Liver (tissue), 9 donors: ENCODE measurements around the gene MED26. TPM values are rescaled to one million over a fixed set of nuclear protein-coding genes. Genes with fewer than 3 reads are reported as not detected.

Source experiments
- DNase-seq: peaks from one replicate; pipeline ENCODE4 v3.0.0-alpha.2; 2017; ENCODE audit warnings: low spot score
- H3K27ac ChIP-seq, 2 donors: one replicate each; pipeline ENCODE4 v1.7.0; 2013; ENCODE audit warnings: inconsistent platforms in 2 of 2, low read length in 2 of 2, control low read depth in 1 of 2, low read depth in 1 of 2, mild to moderate bottlenecking in 1 of 2
- H3K27me3 ChIP-seq, 4 donors: one replicate each; pipeline versions ENCODE4 v1.6.1 to v1.7.0; 2013; ENCODE audit warnings: low read length in 3 of 4, inconsistent platforms in 1 of 4, mild to moderate bottlenecking in 1 of 4, moderate library complexity in 1 of 4; ENCODE audit not compliant: control insufficient read depth in 4 of 4, insufficient read depth in 4 of 4
- H3K36me3 ChIP-seq, 4 donors: one replicate each; pipeline versions ENCODE4 v1.6.1 to v1.7.0; 2013; ENCODE audit warnings: low read length in 3 of 4, mild to moderate bottlenecking in 3 of 4, low read depth in 1 of 4, moderate library complexity in 1 of 4; ENCODE audit not compliant: control insufficient read depth in 4 of 4, insufficient read depth in 3 of 4
- H3K4me1 ChIP-seq, 4 donors: one replicate each; pipeline versions ENCODE4 v1.6.1 to v1.7.0; 2013; ENCODE audit warnings: low read length in 3 of 4, mild to moderate bottlenecking in 3 of 4, moderate library complexity in 1 of 4; ENCODE audit not compliant: control insufficient read depth in 4 of 4, insufficient read depth in 4 of 4
- H3K4me3 ChIP-seq, 3 donors: one replicate each; pipeline versions ENCODE4 v1.6.1 to v1.7.0; 2013; ENCODE audit warnings: low read length in 3 of 3, control low read depth in 1 of 3, low read depth in 1 of 3, mild to moderate bottlenecking in 1 of 3
- H3K9ac ChIP-seq, 2 donors: one replicate each; pipeline ENCODE4 v1.7.0; 2013; ENCODE audit warnings: low read length in 2 of 2, mild to moderate bottlenecking in 2 of 2, moderate library complexity in 2 of 2, control low read depth in 1 of 2, low read depth in 1 of 2
- H3K9me3 ChIP-seq, 4 donors: one replicate each; pipeline versions ENCODE4 v1.6.1 to v1.7.0; 2013; ENCODE audit warnings: low read length in 3 of 4; ENCODE audit not compliant: control insufficient read depth in 4 of 4
- ATF3 ChIP-seq: IDR thresholded peaks from 2 replicates; pipeline ENCODE4 v1.6.1; 2016; ENCODE audit warnings: antibody characterized with exemption
- EGR1 ChIP-seq, 2 donors: IDR thresholded peaks; 2 replicates each; pipeline ENCODE4 v1.6.1; 2016 to 2018; ENCODE audit warnings: antibody characterized with exemption in 2 of 2, low read depth in 2 of 2
- FOXA1 ChIP-seq: IDR thresholded peaks from 2 replicates; pipeline ENCODE4 v1.6.1; 2016; ENCODE audit warnings: antibody characterized with exemption
- FOXA2 ChIP-seq: IDR thresholded peaks from 2 replicates; pipeline ENCODE4 v1.6.1; 2016; ENCODE audit warnings: antibody characterized with exemption
- GABPA ChIP-seq, 2 donors: IDR thresholded peaks in 1 of 2; conservative IDR thresholded peaks in 1 of 2; 2 replicates each; pipeline ENCODE4 v1.6.1; 2016; ENCODE audit warnings: antibody characterized with exemption in 2 of 2, mild to moderate bottlenecking in 1 of 2, moderate library complexity in 1 of 2
- HNF4A ChIP-seq, 2 donors: conservative IDR thresholded peaks; 2 replicates each; pipeline ENCODE4 v1.6.1; 2016; ENCODE audit warnings: antibody characterized with exemption in 2 of 2, mild to moderate bottlenecking in 2 of 2
- HNF4G ChIP-seq: IDR thresholded peaks from 2 replicates; pipeline ENCODE4 v1.6.1; 2016; ENCODE audit warnings: antibody characterized with exemption
- NR2F2 ChIP-seq: IDR thresholded peaks from 2 replicates; pipeline ENCODE4 v1.6.1; 2016; ENCODE audit warnings: antibody characterized with exemption
- SP1 ChIP-seq: IDR thresholded peaks from 2 replicates; pipeline ENCODE4 v1.6.1; 2018; ENCODE audit warnings: antibody characterized with exemption, mild to moderate bottlenecking
- TAF1 ChIP-seq: conservative IDR thresholded peaks from 2 replicates; pipeline ENCODE4 v1.6.1; 2016; ENCODE audit warnings: antibody characterized with exemption, mild to moderate bottlenecking
- YY1 ChIP-seq: IDR thresholded peaks from 2 replicates; pipeline ENCODE4 v1.6.1; 2016; ENCODE audit warnings: antibody characterized with exemption, mild to moderate bottlenecking
- WGBS: extraction: QIAGEN DNeasy Blood & Tissue Kit; methylation state at CpG from one replicate; pipeline ENCODE4 v1.1.7; 2013; 5-methylcytosine and 5-hydroxymethylcytosine counted together
- polyA plus RNA-seq, 2 donors: library from polyadenylated mRNA; stranded (reverse) in 1 of 2; unstranded in 1 of 2; fragments of 200-250 nt in 1 of 2; fragments of >200 nt in 1 of 2; fragmentation: Nextera tagmentation in 1 of 2; extraction: Ambion mirVana in 1 of 2; gene quantifications; one replicate each; pipeline versions ENCODE4 v1.2.1 to v1.2.3, GENCODE V29; 2013 to 2015
- total RNA-seq, 2 donors: library from RNA; depleted of rRNA; stranded (reverse); fragments of >200 nt; gene quantifications; one replicate each; pipeline ENCODE4 v1.2.3, GENCODE V29; 2014
- TF ChIP-seq, protein P1 (sequence below): IDR thresholded peaks from 2 replicates; pipeline ENCODE4 v1.6.1; 2016; ENCODE audit warnings: antibody characterized with exemption
- TF ChIP-seq, protein P2 (sequence below): IDR thresholded peaks from 2 replicates; pipeline ENCODE4 v1.6.1; 2016; ENCODE audit warnings: antibody characterized with exemption, mild to moderate bottlenecking
- TF ChIP-seq, protein P3 (sequence below): fragments of 150-350 bp; IDR thresholded peaks from 2 replicates; pipeline ENCODE4 v1.5.1; 2017; ENCODE audit warnings: improper control_type of control experiment, low read depth, low read length; ENCODE audit not compliant: missing input control
- TF ChIP-seq, protein P4 (sequence below): IDR thresholded peaks from 2 replicates; pipeline ENCODE4 v1.6.1; 2016; ENCODE audit warnings: antibody characterized with exemption
- donor health status: healthy.
- donor health status: healthy.
- donor health status: healthy.
- donor health status: healthy.
- donor health status: healthy.

The MED26 gene
- total and polyA plus RNA-seq, 4 donors: 1.5 to 3.8 (median 3.2) TPM

DNA sequence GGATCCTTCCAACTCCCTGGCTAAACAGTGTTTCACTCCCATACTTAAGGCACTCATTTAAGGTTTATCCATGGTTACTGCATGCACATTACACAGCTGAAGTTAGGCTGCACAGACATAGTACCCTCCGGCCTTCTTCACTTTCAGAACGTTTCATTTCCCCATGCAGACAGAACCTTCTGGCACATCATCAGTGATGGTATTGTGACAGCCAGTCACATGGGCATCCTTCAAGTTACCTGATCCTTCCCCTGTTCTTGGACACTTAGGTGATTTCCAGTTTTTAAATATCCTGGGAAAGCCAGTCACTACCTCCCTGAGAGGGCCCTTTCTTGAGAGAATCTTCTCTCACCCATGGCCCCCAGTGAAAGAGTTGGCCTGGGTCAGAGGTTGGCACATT lies 22.8 kb upstream of the MED26 start:
- peaks cover 0 to 9% (median 0%) of the 10 kb centered on the region in 4 donors for H3K4me1 ChIP-seq
- no peaks in the 10 kb centered on the region for H3K27me3 ChIP-seq
- H3K4me3 ChIP-seq: no peak overlapping the region
- no peak for DNase-seq
- no peaks in the 10 kb centered on the region for H3K9me3 ChIP-seq
- H3K9ac ChIP-seq: no peak overlapping the region
- WGBS: 79% methylated on average over 2 of the region's 2 CpGs
- no peak overlapping the region for H3K27ac ChIP-seq
- TF ChIP-seq GABPA (IDR thresholded peaks at IDR 0.05 in 1 of 2, conservative IDR thresholded peaks at IDR 0.05 in 1 of 2) (no peak), SP1 (no peak), TAF1 (no peak), HNF4A (conservative IDR thresholded peaks at IDR 0.05) (no peak), FOXA2 (no peak), YY1 (no peak), HNF4G (no peak), NR2F2 (no peak), FOXA1 (no peak), EGR1 (IDR thresholded peaks at IDR 0.05; ENCODE audit: low read depth in 2 of 2) (no peak), ATF3 (no peak)
- TF ChIP-seq, protein P1, sequence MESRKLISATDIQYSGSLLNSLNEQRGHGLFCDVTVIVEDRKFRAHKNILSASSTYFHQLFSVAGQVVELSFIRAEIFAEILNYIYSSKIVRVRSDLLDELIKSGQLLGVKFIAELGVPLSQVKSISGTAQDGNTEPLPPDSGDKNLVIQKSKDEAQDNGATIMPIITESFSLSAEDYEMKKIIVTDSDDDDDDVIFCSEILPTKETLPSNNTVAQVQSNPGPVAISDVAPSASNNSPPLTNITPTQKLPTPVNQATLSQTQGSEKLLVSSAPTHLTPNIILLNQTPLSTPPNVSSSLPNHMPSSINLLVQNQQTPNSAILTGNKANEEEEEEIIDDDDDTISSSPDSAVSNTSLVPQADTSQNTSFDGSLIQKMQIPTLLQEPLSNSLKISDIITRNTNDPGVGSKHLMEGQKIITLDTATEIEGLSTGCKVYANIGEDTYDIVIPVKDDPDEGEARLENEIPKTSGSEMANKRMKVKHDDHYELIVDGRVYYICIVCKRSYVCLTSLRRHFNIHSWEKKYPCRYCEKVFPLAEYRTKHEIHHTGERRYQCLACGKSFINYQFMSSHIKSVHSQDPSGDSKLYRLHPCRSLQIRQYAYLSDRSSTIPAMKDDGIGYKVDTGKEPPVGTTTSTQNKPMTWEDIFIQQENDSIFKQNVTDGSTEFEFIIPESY: no peak
- TF ChIP-seq, protein P2, sequence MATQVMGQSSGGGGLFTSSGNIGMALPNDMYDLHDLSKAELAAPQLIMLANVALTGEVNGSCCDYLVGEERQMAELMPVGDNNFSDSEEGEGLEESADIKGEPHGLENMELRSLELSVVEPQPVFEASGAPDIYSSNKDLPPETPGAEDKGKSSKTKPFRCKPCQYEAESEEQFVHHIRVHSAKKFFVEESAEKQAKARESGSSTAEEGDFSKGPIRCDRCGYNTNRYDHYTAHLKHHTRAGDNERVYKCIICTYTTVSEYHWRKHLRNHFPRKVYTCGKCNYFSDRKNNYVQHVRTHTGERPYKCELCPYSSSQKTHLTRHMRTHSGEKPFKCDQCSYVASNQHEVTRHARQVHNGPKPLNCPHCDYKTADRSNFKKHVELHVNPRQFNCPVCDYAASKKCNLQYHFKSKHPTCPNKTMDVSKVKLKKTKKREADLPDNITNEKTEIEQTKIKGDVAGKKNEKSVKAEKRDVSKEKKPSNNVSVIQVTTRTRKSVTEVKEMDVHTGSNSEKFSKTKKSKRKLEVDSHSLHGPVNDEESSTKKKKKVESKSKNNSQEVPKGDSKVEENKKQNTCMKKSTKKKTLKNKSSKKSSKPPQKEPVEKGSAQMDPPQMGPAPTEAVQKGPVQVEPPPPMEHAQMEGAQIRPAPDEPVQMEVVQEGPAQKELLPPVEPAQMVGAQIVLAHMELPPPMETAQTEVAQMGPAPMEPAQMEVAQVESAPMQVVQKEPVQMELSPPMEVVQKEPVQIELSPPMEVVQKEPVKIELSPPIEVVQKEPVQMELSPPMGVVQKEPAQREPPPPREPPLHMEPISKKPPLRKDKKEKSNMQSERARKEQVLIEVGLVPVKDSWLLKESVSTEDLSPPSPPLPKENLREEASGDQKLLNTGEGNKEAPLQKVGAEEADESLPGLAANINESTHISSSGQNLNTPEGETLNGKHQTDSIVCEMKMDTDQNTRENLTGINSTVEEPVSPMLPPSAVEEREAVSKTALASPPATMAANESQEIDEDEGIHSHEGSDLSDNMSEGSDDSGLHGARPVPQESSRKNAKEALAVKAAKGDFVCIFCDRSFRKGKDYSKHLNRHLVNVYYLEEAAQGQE: no peak
- TF ChIP-seq, protein P3, sequence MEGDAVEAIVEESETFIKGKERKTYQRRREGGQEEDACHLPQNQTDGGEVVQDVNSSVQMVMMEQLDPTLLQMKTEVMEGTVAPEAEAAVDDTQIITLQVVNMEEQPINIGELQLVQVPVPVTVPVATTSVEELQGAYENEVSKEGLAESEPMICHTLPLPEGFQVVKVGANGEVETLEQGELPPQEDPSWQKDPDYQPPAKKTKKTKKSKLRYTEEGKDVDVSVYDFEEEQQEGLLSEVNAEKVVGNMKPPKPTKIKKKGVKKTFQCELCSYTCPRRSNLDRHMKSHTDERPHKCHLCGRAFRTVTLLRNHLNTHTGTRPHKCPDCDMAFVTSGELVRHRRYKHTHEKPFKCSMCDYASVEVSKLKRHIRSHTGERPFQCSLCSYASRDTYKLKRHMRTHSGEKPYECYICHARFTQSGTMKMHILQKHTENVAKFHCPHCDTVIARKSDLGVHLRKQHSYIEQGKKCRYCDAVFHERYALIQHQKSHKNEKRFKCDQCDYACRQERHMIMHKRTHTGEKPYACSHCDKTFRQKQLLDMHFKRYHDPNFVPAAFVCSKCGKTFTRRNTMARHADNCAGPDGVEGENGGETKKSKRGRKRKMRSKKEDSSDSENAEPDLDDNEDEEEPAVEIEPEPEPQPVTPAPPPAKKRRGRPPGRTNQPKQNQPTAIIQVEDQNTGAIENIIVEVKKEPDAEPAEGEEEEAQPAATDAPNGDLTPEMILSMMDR: no peak
- TF ChIP-seq, protein P4, sequence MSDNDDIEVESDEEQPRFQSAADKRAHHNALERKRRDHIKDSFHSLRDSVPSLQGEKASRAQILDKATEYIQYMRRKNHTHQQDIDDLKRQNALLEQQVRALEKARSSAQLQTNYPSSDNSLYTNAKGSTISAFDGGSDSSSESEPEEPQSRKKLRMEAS: no peak
- peaks cover 12 to 58% (median 47%) of the 10 kb centered on the region in 4 donors for H3K36me3 ChIP-seq

DNA sequence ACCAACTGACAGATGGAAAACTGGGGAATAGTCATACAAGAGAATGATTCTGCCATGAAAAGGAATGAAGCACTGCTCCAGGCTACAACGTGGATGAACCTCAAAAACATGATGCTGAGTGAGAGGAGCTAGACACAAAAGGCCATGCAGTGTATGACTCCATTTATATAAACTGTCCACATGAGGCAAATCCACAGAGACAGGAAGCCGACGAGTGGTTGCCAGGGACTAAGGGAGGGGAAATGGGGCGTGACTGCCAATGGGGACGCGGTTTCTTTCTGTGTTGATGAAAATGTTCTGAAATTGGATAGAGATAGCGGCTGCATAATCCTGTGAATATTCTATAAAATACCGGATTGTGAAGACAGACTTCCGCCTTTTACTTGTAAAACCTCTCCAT lies 21.7 kb upstream of the MED26 start:
- H3K9me3 ChIP-seq: no peaks in the 10 kb centered on the region
- 56% methylated on average over 9 of the region's 9 CpGs for WGBS
- TF ChIP-seq SP1 (no peak), HNF4A (conservative IDR thresholded peaks at IDR 0.05) (no peak)
- H3K4me3 ChIP-seq: no peak overlapping the region
- H3K27ac ChIP-seq: no peak overlapping the region
- H3K27me3 ChIP-seq: no peaks in the 10 kb centered on the region
- H3K4me1 ChIP-seq: peaks cover 0 to 9% (median 0%) of the 10 kb centered on the region in 4 donors
- DNase-seq: no peak
- H3K36me3 ChIP-seq: peaks cover 14 to 63% (median 45%) of the 10 kb centered on the region in 4 donors
- no peak overlapping the region for H3K9ac ChIP-seq
